GM18907 (cell line): ENCODE results near the gene BRD9.

Source experiments
- ATAC-seq: cut with Tn5 transposase; IDR thresholded peaks from one replicate; pipeline ENCODE4 v1.9.1; 2021; ENCODE audit warnings: mild to moderate bottlenecking, moderate library complexity; ENCODE audit not compliant: unreplicated experiment

BRD9 gene

DNA sequence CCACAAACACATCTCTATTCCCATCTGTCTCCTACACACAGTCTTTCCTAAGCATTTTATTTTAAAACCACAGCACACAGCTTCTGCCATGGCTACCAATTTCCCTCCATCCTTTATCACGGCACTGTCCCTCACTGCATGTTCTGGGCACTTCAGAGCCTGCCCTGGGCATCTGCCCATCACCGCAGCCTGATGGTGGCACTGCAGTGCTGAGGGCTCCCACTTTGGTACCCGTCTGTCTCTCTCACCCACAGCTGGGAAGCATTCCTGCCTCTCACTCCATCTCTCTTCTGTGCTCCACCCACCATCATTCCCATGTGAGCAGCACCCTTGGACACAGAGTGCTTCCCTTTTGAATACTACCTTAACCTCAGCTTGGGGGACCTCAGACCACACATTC, 73.5 kb downstream of the BRD9 start:
- ATAC-seq: no peak

- ATAC-seq: no peak
Observed at GRCh38 chr5:816176-816575, 76.4 kb downstream of the BRD9 start.

DNA sequence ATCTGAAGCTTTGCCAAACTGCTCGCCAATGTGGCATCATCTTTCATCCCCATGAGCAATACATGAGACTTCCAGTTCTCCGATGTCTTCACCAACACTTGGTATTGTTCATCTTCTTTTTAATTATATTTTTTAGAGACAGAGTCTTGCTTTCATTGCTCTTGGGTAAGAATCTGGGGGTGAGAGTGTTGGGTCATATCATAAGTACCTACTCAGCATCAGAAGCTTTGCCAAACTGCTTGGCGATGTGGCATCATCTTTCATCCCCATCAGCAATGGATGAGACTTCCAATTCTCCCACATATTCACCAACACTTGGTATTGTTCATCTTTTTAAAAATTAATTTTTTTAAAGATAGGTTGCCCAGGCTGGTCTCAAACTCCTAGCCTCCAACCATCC, 77.2 kb downstream of the BRD9 start:
- no peak for ATAC-seq
